H1 (cell line): ENCODE results near the gene SHPK. TPM values are rescaled to one million over a fixed set of nuclear protein-coding genes. Genes with fewer than 3 reads are reported as not detected.
A peak's percentile ranks its signal among the peaks of the same experiment; 100 is the strongest.

ENCODE experiments used
- CTCF ChIA-PET: fragments of 300-600 bp; sonication (Branson Sonifier 250); formaldehyde crosslinking; loops from one replicate; lab custom pipeline; 2021; ENCODE audit not compliant: partially characterized antibody; lab: Charles Lee
- POLR2A ChIA-PET: fragments of 300-600 bp; sonication (Branson Sonifier 250); formaldehyde crosslinking; loops from one replicate; lab custom pipeline; 2021; ENCODE audit warnings: inconsistent platforms; ENCODE audit not compliant: partially characterized antibody; lab: Charles Lee
- DNase-seq, 2 experiments: peaks; one replicate each; pipeline versions ENCODE4 v3.0.0 to v3.0.0-alpha.2; 2010 to 2022; ENCODE audit warnings: low spot score in 2 of 2, low read depth in 1 of 2, mixed read lengths in 1 of 2
- FAIRE-seq: peaks from 2 replicates; lab custom pipeline; 2011; peaks lifted over from hg19 to GRCh38; lab: Jason Lieb, UNC
- H2AFZ ChIP-seq: 2 replicates; pipeline ENCODE4 v1.8.1; 2012; ENCODE audit warnings: low read length, inconsistent platforms
- H2AK5ac ChIP-seq: 2 replicates; pipeline ENCODE4 v1.6.1; 2013; ENCODE audit warnings: low read depth, low read length
- H2BK120ac ChIP-seq: replicated peaks from 2 replicates; pipeline ENCODE3; 2013; ENCODE audit warnings: low read depth, low read length, inconsistent platforms
- H2BK12ac ChIP-seq: 2 replicates; pipeline ENCODE4 v1.6.1; 2013; ENCODE audit warnings: low read depth, low read length
- H2BK15ac ChIP-seq: 2 replicates; pipeline ENCODE4 v1.6.1; 2013; ENCODE audit warnings: low read length
- H2BK20ac ChIP-seq: 2 replicates; pipeline ENCODE4 v1.6.1; 2013; ENCODE audit warnings: low read length
- H2BK5ac ChIP-seq: 2 replicates; pipeline ENCODE4 v1.6.1; 2013; ENCODE audit warnings: low read depth, low read length
- H3K14ac ChIP-seq: 2 replicates; pipeline ENCODE4 v1.6.1; 2013; ENCODE audit warnings: inconsistent platforms; ENCODE audit not compliant: insufficient read length
- H3K18ac ChIP-seq: 2 replicates; pipeline ENCODE4 v1.6.1; 2013; ENCODE audit warnings: low read length; ENCODE audit errors: extremely low read depth
- H3K23ac ChIP-seq: 2 replicates; pipeline ENCODE4 v1.6.1; 2013; ENCODE audit warnings: inconsistent platforms; ENCODE audit not compliant: insufficient read length
- H3K23me2 ChIP-seq: 2 replicates; pipeline ENCODE4 v1.6.1; 2013; ENCODE audit warnings: low read depth, low read length
- H3K27ac ChIP-seq: 2 replicates; pipeline ENCODE4 v1.6.1; 2011; ENCODE audit warnings: low read depth, low read length, inconsistent platforms
- H3K27me3 ChIP-seq, 4 experiments: replicated peaks in 1 of 4; 1 replicate in 1 of 4; 2 replicates in 3 of 4; pipeline versions ENCODE4 v1.6.1 to v1.8.1; 2011 to 2013; ENCODE audit warnings: low read length in 3 of 4, mild to moderate bottlenecking in 3 of 4, inconsistent platforms in 2 of 4, mixed read lengths in 2 of 4, moderate library complexity in 1 of 4; ENCODE audit not compliant: control insufficient read depth in 3 of 4, insufficient read depth in 3 of 4; ENCODE audit errors: extremely low read depth in 1 of 4
- H3K36me3 ChIP-seq, 4 experiments: 2 replicates each; pipeline versions ENCODE4 v1.6.1 to v1.8.1; 2011 to 2013; ENCODE audit warnings: mild to moderate bottlenecking in 4 of 4, low read length in 3 of 4, moderate library complexity in 2 of 4, control low read depth in 1 of 4, inconsistent platforms in 1 of 4; ENCODE audit not compliant: insufficient read depth in 4 of 4, control insufficient read depth in 2 of 4
- H3K4ac ChIP-seq: replicated peaks from 2 replicates; pipeline ENCODE3; 2013; ENCODE audit warnings: low read length, low read depth, mixed read lengths, inconsistent platforms; ENCODE audit not compliant: insufficient read length
- H3K4me1 ChIP-seq, 4 experiments: replicated peaks in 1 of 4; 1 replicate in 1 of 4; 2 replicates in 3 of 4; pipeline versions ENCODE4 v1.6.1 to v1.8.1; 2011 to 2013; ENCODE audit warnings: low read length in 3 of 4, inconsistent platforms in 2 of 4, mixed read lengths in 1 of 4; ENCODE audit not compliant: insufficient read depth in 4 of 4, control insufficient read depth in 3 of 4
- H3K4me2 ChIP-seq, 2 experiments: 2 replicates each; pipeline versions ENCODE4 v1.6.1 to v1.8.1; 2011 to 2013; ENCODE audit warnings: low read depth in 2 of 2, low read length in 2 of 2, control low read depth in 1 of 2, inconsistent platforms in 1 of 2, mild to moderate bottlenecking in 1 of 2; ENCODE audit not compliant: insufficient read depth in 1 of 2
- H3K4me3 ChIP-seq, 4 experiments: fragments of 200-600, 300-600 bp in 1 of 4; sonication (generic), shearing (Covaris generic), sonication (Bioruptor Twin) in 1 of 4; 2 replicates each; pipeline versions ENCODE4 v1.5.1 to v1.8.1; 2011 to 2016; ENCODE audit warnings: low read length in 4 of 4, low read depth in 3 of 4, control low read depth in 2 of 4, inconsistent platforms in 2 of 4, mild to moderate bottlenecking in 2 of 4, mixed read lengths in 1 of 4, moderate library complexity in 1 of 4; ENCODE audit not compliant: insufficient read depth in 2 of 4; ENCODE audit errors: extremely low read depth in 1 of 4
- H3K56ac ChIP-seq: replicated peaks from 2 replicates; pipeline ENCODE3; 2013; ENCODE audit warnings: low read depth, mild to moderate bottlenecking, mixed read lengths, low read length, inconsistent platforms; ENCODE audit not compliant: insufficient read length
- H3K79me1 ChIP-seq: 2 replicates; pipeline ENCODE4 v1.6.1; 2013; ENCODE audit warnings: low read depth, low read length, control low read depth
- H3K79me2 ChIP-seq, 2 experiments: 2 replicates each; pipeline versions ENCODE4 v1.6.1 to v1.8.1; 2012 to 2013; ENCODE audit warnings: low read length in 2 of 2, mild to moderate bottlenecking in 2 of 2, inconsistent platforms in 1 of 2; ENCODE audit not compliant: insufficient read depth in 2 of 2, control insufficient read depth in 1 of 2
- H3K9ac ChIP-seq, 4 experiments: replicated peaks in 1 of 4; 1 replicate in 1 of 4; 2 replicates in 3 of 4; pipeline versions ENCODE4 v1.6.1 to v1.8.1; 2011 to 2013; ENCODE audit warnings: low read depth in 3 of 4, low read length in 3 of 4, control low read depth in 2 of 4, mild to moderate bottlenecking in 2 of 4, moderate library complexity in 2 of 4, inconsistent platforms in 1 of 4; ENCODE audit errors: extremely low read depth in 1 of 4
- H3K9me3 ChIP-seq, 2 experiments: 2 replicates each; pipeline versions ENCODE4 v1.6.1 to v1.8.1; 2012 to 2013; ENCODE audit warnings: mild to moderate bottlenecking in 2 of 2, moderate library complexity in 2 of 2, control low read depth in 1 of 2, inconsistent platforms in 1 of 2, low read depth in 1 of 2, low read length in 1 of 2, mixed read lengths in 1 of 2; ENCODE audit not compliant: insufficient read depth in 2 of 2
- H4K20me1 ChIP-seq, 2 experiments: replicated peaks in 1 of 2; 2 replicates each; pipeline versions ENCODE3 to v1.8.1; 2011 to 2013; ENCODE audit warnings: inconsistent platforms in 2 of 2, low read length in 2 of 2, mild to moderate bottlenecking in 1 of 2; ENCODE audit not compliant: insufficient read depth in 2 of 2, control insufficient read depth in 1 of 2
- H4K5ac ChIP-seq: 2 replicates; pipeline ENCODE4 v1.6.1; 2013; ENCODE audit warnings: low read length, low read depth, mixed read lengths, inconsistent platforms; ENCODE audit not compliant: insufficient read length
- H4K8ac ChIP-seq: 2 replicates; pipeline ENCODE4 v1.8.0; 2013; ENCODE audit warnings: mild to moderate bottlenecking, moderate library complexity, low read length, inconsistent platforms; ENCODE audit not compliant: insufficient read depth; ENCODE audit errors: extremely low read depth
- H4K91ac ChIP-seq: replicated peaks from 2 replicates; pipeline ENCODE3; 2013; ENCODE audit warnings: low read length, mixed read lengths, inconsistent platforms; ENCODE audit not compliant: insufficient read length
- ASH2L ChIP-seq: fragments of 200-600, 300-600 bp; sonication (generic); IDR thresholded peaks from one replicate; pipeline ENCODE4 v1.7.1; 2017; ENCODE audit warnings: low read length
- BACH1 ChIP-seq: IDR thresholded peaks from 2 replicates; pipeline ENCODE4 v1.6.1; 2012; ENCODE audit warnings: low read length, improper control_type of control experiment
- GABPA ChIP-seq: IDR thresholded peaks from 2 replicates; pipeline ENCODE4 v1.6.1; 2011; ENCODE audit warnings: mild to moderate bottlenecking, low read length, moderate library complexity, borderline replicate concordance; ENCODE audit not compliant: insufficient read depth
- HDAC2 ChIP-seq, 2 experiments: fragments of 300-600 bp in 1 of 2; sonication (generic) in 1 of 2; IDR thresholded peaks; 2 replicates each; pipeline ENCODE4 v1.6.1; 2011 to 2012; ENCODE audit warnings: low read depth in 2 of 2, low read length in 2 of 2, mild to moderate bottlenecking in 2 of 2, moderate library complexity in 2 of 2, borderline replicate concordance in 1 of 2, inconsistent platforms in 1 of 2
- KDM5A ChIP-seq: fragments of 200-600 bp; IDR thresholded peaks from 2 replicates; pipeline ENCODE4 v1.7.1; 2012; ENCODE audit warnings: mild to moderate bottlenecking, low read length, inconsistent platforms, mixed read lengths
- RBBP5 ChIP-seq: IDR thresholded peaks from 2 replicates; pipeline ENCODE4 v1.7.1; 2012; ENCODE audit warnings: low read depth, mild to moderate bottlenecking, inconsistent platforms, low read length, moderate library complexity, borderline replicate concordance
- SIN3A ChIP-seq, 2 experiments: IDR thresholded peaks in 1 of 2; conservative IDR thresholded peaks in 1 of 2; 2 replicates each; pipeline ENCODE4 v1.6.1; 2011 to 2012; ENCODE audit warnings: low read length in 2 of 2, improper control_type of control experiment in 1 of 2, low read depth in 1 of 2, mild to moderate bottlenecking in 1 of 2
- SP1 ChIP-seq: IDR thresholded peaks from 2 replicates; pipeline ENCODE4 v1.6.1; 2011; ENCODE audit warnings: low read depth, low read length
- SP4 ChIP-seq: IDR thresholded peaks from 2 replicates; pipeline ENCODE4 v1.6.1; 2012; ENCODE audit warnings: low read length, inconsistent platforms
- SUZ12 ChIP-seq: fragments of 200-600 bp; sonication (generic); IDR thresholded peaks from 2 replicates; pipeline ENCODE4 v1.6.1; 2012; ENCODE audit warnings: mild to moderate bottlenecking, inconsistent platforms, low read length, moderate library complexity, mixed read lengths
- WGBS, 2 experiments: shearing (Covaris generic) in 1 of 2; methylation state at CpG; one replicate each; pipeline versions ENCODE4 v1.1.6 to v1.1.7; 2013 to 2015; ENCODE audit warnings: low lambda C conversion rate in 2 of 2, mixed read lengths in 2 of 2, inconsistent platforms in 1 of 2, low coverage in 1 of 2, missing lambda C conversion rate in 1 of 2; ENCODE audit not compliant: insufficient replicate concordance in 2 of 2, insufficient coverage in 1 of 2, insufficient read length in 1 of 2; ENCODE audit errors: extremely low coverage in 1 of 2, missing lambda C conversion rate in 1 of 2; 5-methylcytosine and 5-hydroxymethylcytosine counted together
- polyA plus RNA-seq, 7 experiments: library from polyadenylated mRNA; depleted of rRNA in 3 of 7; stranded (reverse) in 5 of 7; unstranded in 2 of 7; fragments of >200 nt in 5 of 7; fragments of 200-250 nt in 2 of 7; gene quantifications; 1 replicate in 5 of 7; 2 replicates in 1 of 7; 4 replicates in 1 of 7; pipeline versions ENCODE4 v1.2.1 to v1.2.3, GENCODE V29; 2011 to 2013; ENCODE audit warnings: missing spikeins in 2 of 7, mixed read lengths in 2 of 7
- total RNA-seq: library from RNA; stranded (reverse); fragmentation: NEBNext Ultra II Directional; extraction: Animal tissue kit (Norgen Biotek cat#: 25700); gene quantifications from 2 replicates; pipeline ENCODE4 v1.2.1, GENCODE V29; 2021

Gene SHPK
- total and polyA plus RNA-seq, 2 of the 8 experiments (the other 6 are each of a cell fraction or from before 2014, with no cell fraction given): 28.6 to 36.7 TPM

GRCh38 chr17:3669085-3669347, 33.0 kb upstream of the SHPK start:
- FAIRE-seq (no peak), DNase-seq (no peak)
- Histone ChIP-seq H3K23ac (no peak overlapping the region), H4K8ac (peak overlapping the region; percentile 99; the same call in 1 of the 2 replicates), H3K9ac (peak overlapping the region; percentile 91 to 95 (median 93)), H2BK20ac (no peak overlapping the region), H3K79me2 (peaks cover 3 to 28% of the 10 kb centered on the region in 2 experiments; a peak in 3 of 4 replicates), H3K23me2 (peaks cover 12% of the 10 kb centered on the region; the same call in 1 of the 2 replicates), H3K14ac (no peak overlapping the region), H3K36me3 (no peaks in the 10 kb centered on the region; a peak in 1 of 8 replicates), H3K4me3 (peak overlapping the region; percentile 79 to 94 (median 84)), H3K4me2 (peak overlapping the region; percentile 73 to 76), H4K5ac (peak overlapping the region; percentile 83), H3K4ac (peak overlapping the region; percentile 81), H2BK5ac (no peak overlapping the region), H2AK5ac (no peak overlapping the region), H3K4me1 (peaks cover 3 to 7% (median 5%) of the 10 kb centered on the region in 4 experiments), H2BK12ac (no peak overlapping the region), H4K91ac (no peak overlapping the region), H4K20me1 (peaks cover 0 to 7% of the 10 kb centered on the region in 2 experiments), H3K9me3 (no peaks in the 10 kb centered on the region), H2AFZ (no peak overlapping the region), H2BK15ac (no peak overlapping the region), H3K27me3 (no peaks in the 10 kb centered on the region), H3K56ac (peak overlapping the region; percentile 88), H2BK120ac (no peak overlapping the region), H3K79me1 (peaks cover 12% of the 10 kb centered on the region), H3K27ac (peak overlapping the region; percentile 90), H3K18ac (no peak overlapping the region; the same call in 1 of the 2 replicates)
- 2% methylated on average over 32 of the region's 32 CpGs; no CpG with 5 or more reads in 1 of the 2 experiments for WGBS, 2 experiments
- POLR2A ChIA-PET: interaction anchor here (0.9 to 12.7 kb wide), 8 partner anchors 9 to 77 kb away, joined by 3 to 194 read pairs (median 6); partner anchors contain the start of genes CTNS, HASPIN, P2RX5 and SHPK
- TF ChIP-seq SP1: no peak
- TF ChIP-seq SUZ12: no peak
- TF ChIP-seq HDAC2 (IDR thresholded peaks at IDR 0.05; ENCODE audit: borderline replicate concordance in 1 of 2, low read depth in 2 of 2, low read length in 2 of 2): 0 out of 4 replicates have a peak, but pooled peaks of 1 of the 2 experiments have one; percentile 12
- TF ChIP-seq BACH1: no peak
- TF ChIP-seq RBBP5: peak; percentile 54; the same call in 1 of the 2 replicates
- TF ChIP-seq KDM5A: 0 out of 2 replicates have a peak, but pooled peaks have one; percentile 4
- no peak for TF ChIP-seq GABPA
- no peak; a peak in 1 of 4 replicates for TF ChIP-seq SIN3A (conservative IDR thresholded peaks at IDR 0.05 in 1 of 2, IDR thresholded peaks at IDR 0.05 in 1 of 2; ENCODE audit: low read depth in 1 of 2, low read length in 2 of 2)
- TF ChIP-seq ASH2L: peak; percentile 7
- TF ChIP-seq SP4: no peak
- CTCF ChIA-PET: interaction anchor here (1.9 kb wide), 1 partner anchor 23 kb away, joined by 6 read pairs; no protein-coding TSS in a partner anchor
